HEK293T (cell line): ENCODE results near the gene MYCBP2.

Source experiments
- ARNT ChIP-seq: fragments of 450-650 bp; IDR thresholded peaks from 2 replicates; pipeline ENCODE4 v1.6.1; 2017; ENCODE audit warnings: mild to moderate bottlenecking
- SUZ12 ChIP-seq: fragments of 450-650 bp; IDR thresholded peaks from 2 replicates; pipeline ENCODE4 v1.6.1; 2016; ENCODE audit warnings: mild to moderate bottlenecking

DNA sequence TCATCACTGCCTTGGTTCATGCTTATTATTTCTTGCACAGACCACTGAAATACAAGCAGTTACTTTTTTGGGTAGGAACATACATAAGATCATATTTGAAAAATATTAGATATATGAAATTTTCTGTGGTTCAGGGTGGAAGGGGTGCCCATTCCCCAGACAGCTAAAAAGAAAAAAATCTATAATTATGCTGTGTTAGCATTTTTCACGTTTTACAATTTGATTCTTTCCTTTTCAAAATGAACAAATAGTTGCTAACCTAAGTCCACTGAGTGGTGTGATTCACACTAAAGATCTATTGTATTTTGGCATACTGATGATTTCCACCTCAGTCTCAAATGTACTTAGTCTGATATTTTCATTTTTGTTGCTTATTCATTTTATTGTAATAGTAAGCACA is 233.2 kb downstream of the MYCBP2 start:
- TF ChIP-seq SUZ12 (no peak), ARNT (no peak)
